HepG2 (cell line): ENCODE measurements around the gene SLC16A3. TPM values are rescaled to one million over a fixed set of nuclear protein-coding genes. Genes with fewer than 3 reads are reported as not detected.

Source experiments
- ASH2L ChIP-seq: fragments of 300-600, 200-600 bp; sonication (generic); IDR thresholded peaks from 2 replicates; pipeline ENCODE4 v1.7.0; 2017; ENCODE audit warnings: low read depth, mild to moderate bottlenecking, moderate library complexity, mixed read lengths, low read length; ENCODE audit not compliant: insufficient read length
- BRD4 ChIP-seq: sonication (generic); formaldehyde crosslinking; IDR thresholded peaks from 2 replicates; pipeline ENCODE4 v1.4.0; 2020; ENCODE audit warnings: missing genetic modification reagents
- CHD2 ChIP-seq: IDR thresholded peaks from 2 replicates; pipeline ENCODE4 v1.6.1; 2011; ENCODE audit warnings: low read depth, low read length, improper control_type of control experiment
- ERF ChIP-seq: IDR thresholded peaks from 2 replicates; pipeline ENCODE4 v1.6.1; 2018; ENCODE audit warnings: missing biosample characterization, missing genetic modification reagents
- GRHL1 ChIP-seq: sonication (generic); formaldehyde crosslinking; conservative IDR thresholded peaks from 2 replicates; pipeline ENCODE4 v1.8.0; 2022; ENCODE audit warnings: missing genetic modification reagents
- HMG20A ChIP-seq: IDR thresholded peaks from 2 replicates; pipeline ENCODE4 v1.6.1; 2016; ENCODE audit warnings: borderline replicate concordance
- HMGA1 ChIP-seq: sonication (generic); formaldehyde crosslinking; conservative IDR thresholded peaks from 2 replicates; pipeline ENCODE4 v1.4.0; 2020; ENCODE audit warnings: missing genetic modification reagents
- KDM1A ChIP-seq: IDR thresholded peaks from 2 replicates; pipeline ENCODE4 v1.6.1; 2016; ENCODE audit warnings: missing compliant biosample characterization
- LCORL ChIP-seq, 2 experiments: fragments of 450-650 bp in 1 of 2; sonication (generic) in 1 of 2; formaldehyde crosslinking in 1 of 2; IDR thresholded peaks; 2 replicates each; pipeline versions ENCODE4 v1.5.0 to v1.6.1; 2017 to 2020; ENCODE audit warnings: antibody characterized with exemption in 1 of 2, missing genetic modification reagents in 1 of 2
- MAFK ChIP-seq, 2 experiments: IDR thresholded peaks in 1 of 2; conservative IDR thresholded peaks in 1 of 2; 2 replicates each; pipeline ENCODE4 v1.6.1; 2011; ENCODE audit warnings: improper control_type of control experiment in 2 of 2, low read length in 2 of 2
- MTF1 ChIP-seq: sonication (generic); formaldehyde crosslinking; IDR thresholded peaks from 2 replicates; pipeline ENCODE4 v1.5.0; 2020; ENCODE audit warnings: missing genetic modification reagents
- NCOA2 ChIP-seq: sonication (generic); formaldehyde crosslinking; IDR thresholded peaks from 2 replicates; pipeline ENCODE4 v1.8.0; 2022; ENCODE audit warnings: inconsistent platforms
- NCOA5 ChIP-seq: sonication (generic); formaldehyde crosslinking; IDR thresholded peaks from 2 replicates; pipeline ENCODE4 v1.4.0; 2020; ENCODE audit warnings: missing genetic modification reagents
- SNRNP70 ChIP-seq: fragments of 200-400 bp; formaldehyde crosslinking; IDR thresholded peaks from 2 replicates; pipeline ENCODE4 v1.6.1; 2017; ENCODE audit warnings: mild to moderate bottlenecking, low read depth, low read length, moderate library complexity
- SOX5 ChIP-seq: IDR thresholded peaks from 2 replicates; pipeline ENCODE4 v1.6.1; 2016; ENCODE audit warnings: borderline replicate concordance
- U2AF2 ChIP-seq: fragments of 200-400 bp; formaldehyde crosslinking; IDR thresholded peaks from 2 replicates; pipeline ENCODE4 v1.6.1; 2017; ENCODE audit warnings: low read depth, mild to moderate bottlenecking, low read length
- ZBTB49 ChIP-seq: sonication (generic); formaldehyde crosslinking; IDR thresholded peaks from 2 replicates; pipeline ENCODE4 v1.4.0; 2020; ENCODE audit warnings: missing genetic modification reagents, borderline replicate concordance
- ZNF292 ChIP-seq: sonication (generic); formaldehyde crosslinking; IDR thresholded peaks from 2 replicates; pipeline ENCODE4 v1.8.1; 2022; ENCODE audit warnings: mild to moderate bottlenecking, low read depth, missing genetic modification reagents, borderline replicate concordance
- ZNF33B ChIP-seq: sonication (generic); formaldehyde crosslinking; IDR thresholded peaks from 2 replicates; pipeline ENCODE4 v1.5.1; 2020; ENCODE audit warnings: mild to moderate bottlenecking, missing genetic modification reagents
- ZNF468 ChIP-seq: sonication (generic); formaldehyde crosslinking; IDR thresholded peaks from 2 replicates; pipeline ENCODE4 v1.8.0; 2022; ENCODE audit warnings: mild to moderate bottlenecking, moderate library complexity, missing genetic modification reagents
- ZNF549 ChIP-seq: sonication (generic); formaldehyde crosslinking; IDR thresholded peaks from 2 replicates; pipeline ENCODE4 v1.5.0; 2020; ENCODE audit warnings: missing genetic modification reagents
- ZNF614 ChIP-seq: IDR thresholded peaks from 2 replicates; pipeline ENCODE4 v1.6.1; 2018; ENCODE audit warnings: missing biosample characterization, missing genetic modification reagents, inconsistent platforms, borderline replicate concordance
- ZNF615 ChIP-seq: sonication (generic); formaldehyde crosslinking; IDR thresholded peaks from 2 replicates; pipeline ENCODE4 v1.5.0; 2020; ENCODE audit warnings: mild to moderate bottlenecking, missing genetic modification reagents, borderline replicate concordance
- ZNF674 ChIP-seq: sonication (generic); formaldehyde crosslinking; IDR thresholded peaks from 2 replicates; pipeline ENCODE4 v1.5.0; 2020; ENCODE audit warnings: low read depth, mild to moderate bottlenecking, missing genetic modification reagents
- ZNF770 ChIP-seq: sonication (generic); formaldehyde crosslinking; IDR thresholded peaks from 2 replicates; pipeline ENCODE4 v1.5.0; 2020; ENCODE audit warnings: mild to moderate bottlenecking, missing genetic modification reagents
- ZNF773 ChIP-seq: sonication (generic); formaldehyde crosslinking; IDR thresholded peaks from 2 replicates; pipeline ENCODE4 v1.4.0; 2020; ENCODE audit warnings: missing genetic modification reagents, borderline replicate concordance
- polyA plus RNA-seq, 8 experiments: library from polyadenylated mRNA; depleted of rRNA in 3 of 8; stranded (reverse) in 7 of 8; unstranded in 1 of 8; fragments of >200 nt; fragmentation: Illumina TruSeq in 4 of 8; extraction: Trizol in 4 of 8; gene quantifications; 2 replicates each; pipeline versions ENCODE4 v1.2.1 to v1.2.3, GENCODE V29; 2011 to 2016; ENCODE audit warnings: low read depth in 4 of 8, missing spikeins in 1 of 8, mixed read lengths in 1 of 8; ENCODE audit not compliant: insufficient read depth in 1 of 8
- total RNA-seq, 5 experiments: library from RNA; depleted of rRNA; stranded (reverse); fragments of >200 nt; fragmentation: Illumina TruSeq; extraction: Trizol; gene quantifications; 2 replicates each; pipeline ENCODE4 v1.2.3, GENCODE V29; 2016; ENCODE audit warnings: low read depth in 1 of 5

SLC16A3 gene
- total and polyA plus RNA-seq, 2 of the 13 experiments (the other 11 are each of a cell fraction or from before 2014, with no cell fraction given) = 242 to 349 TPM

- no peak for TF ChIP-seq MTF1 (CRISPR knock-in tag)
- TF ChIP-seq ZNF770 = no peak
- TF ChIP-seq ASH2L = no peak
- TF ChIP-seq SNRNP70 = no peak
- TF ChIP-seq KDM1A (CRISPR knock-in tag) = no peak
- no peak for TF ChIP-seq BRD4 (CRISPR knock-in tag)
- TF ChIP-seq ZNF615 (CRISPR knock-in tag) = 0 out of 2 replicates have a peak, but pooled peaks have one; percentile 32
- TF ChIP-seq NCOA2 (CRISPR knock-in tag) = no peak; the same call in 1 of the 2 replicates
- no peak for TF ChIP-seq ZNF468 (CRISPR knock-in tag)
- TF ChIP-seq ZBTB49 = no peak
- TF ChIP-seq ERF = no peak
- peak; percentile 85 to 86 for TF ChIP-seq MAFK (conservative IDR thresholded peaks at IDR 0.05 in 1 of 2, IDR thresholded peaks at IDR 0.05 in 1 of 2; ENCODE audit: low read length in 2 of 2)
- no peak for TF ChIP-seq ZNF33B
- no peak for TF ChIP-seq LCORL (IDR thresholded peaks at IDR 0.05)
- TF ChIP-seq LCORL (CRISPR knock-in tag; IDR thresholded peaks at IDR 0.05) = no peak
- no peak for TF ChIP-seq U2AF2
- TF ChIP-seq GRHL1 (CRISPR knock-in tag) = no peak
- TF ChIP-seq ZNF773 = no peak
- no peak for TF ChIP-seq ZNF549 (CRISPR knock-in tag)
- no peak for TF ChIP-seq ZNF614 (CRISPR knock-in tag)
- no peak for TF ChIP-seq SOX5 (CRISPR knock-in tag)
- no peak for TF ChIP-seq ZNF674 (CRISPR knock-in tag)
- no peak for TF ChIP-seq HMGA1 (CRISPR knock-in tag)
- TF ChIP-seq ZNF292 (CRISPR knock-in tag) = no peak
- TF ChIP-seq NCOA5 (CRISPR knock-in tag) = no peak
- no peak for TF ChIP-seq HMG20A
- TF ChIP-seq CHD2 = peak; percentile 47; the same call in 1 of the 2 replicates
Observed at GRCh38 chr17:82243648-82244412, 15.0 kb downstream of the SLC16A3 start (continued).
